ENCODE data around the gene HNRNPF. TPM values are rescaled to one million over a fixed set of nuclear protein-coding genes. Genes with fewer than 3 reads are reported as not detected.
"Not testable (repeated sequence)": the region's sequence is repeated elsewhere in the genome, so short reads cannot be mapped to it uniquely, and the experiment has no call there.

The HNRNPF gene
- total and polyA plus RNA-seq, 2 donors, result 136 to 235 TPM

DNA sequence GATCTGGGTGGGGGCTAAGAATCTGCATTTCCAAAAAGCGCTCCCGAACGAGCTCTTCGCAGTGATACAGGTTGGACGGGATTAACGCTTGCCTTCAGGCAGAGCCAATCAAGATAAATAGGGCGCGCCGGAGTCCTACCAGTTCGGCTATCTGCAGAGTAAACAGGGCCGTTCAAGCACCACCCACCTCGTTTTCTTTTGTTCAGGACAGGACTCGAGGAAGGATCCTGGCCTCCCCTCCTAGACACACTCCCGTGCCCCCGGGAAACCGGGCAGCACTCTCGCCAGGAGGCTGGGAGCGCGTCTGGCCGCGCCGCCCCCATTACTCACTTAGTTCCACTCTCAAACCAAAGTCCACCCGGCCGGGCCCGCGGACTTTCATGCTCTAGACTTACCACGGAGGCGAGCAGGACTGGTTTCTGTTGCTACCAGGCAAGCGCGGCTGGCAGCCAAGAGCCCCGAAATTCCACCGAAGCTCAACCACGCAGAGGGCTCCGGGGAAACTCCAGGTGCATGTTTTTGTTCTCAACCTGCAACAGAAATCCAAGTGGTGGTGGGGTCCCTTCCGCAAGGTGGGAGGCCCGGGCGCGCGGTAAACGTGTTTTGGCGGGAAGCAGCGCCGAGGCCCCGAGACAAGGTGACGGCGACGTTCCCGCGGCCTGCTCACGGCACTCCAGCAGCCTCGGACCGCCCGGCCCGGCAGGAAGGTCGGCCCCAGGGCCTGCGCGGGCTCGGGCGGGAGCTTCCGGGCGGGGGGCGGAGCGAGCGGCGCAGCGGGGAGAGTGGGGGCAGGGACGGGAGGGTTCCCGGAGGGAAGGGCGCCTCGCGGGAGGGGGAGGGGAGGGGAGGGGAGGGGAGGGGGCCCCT, 12.7 kb downstream of the HNRNPF start:
- Histone ChIP-seq H3K27ac (ENCODE audit: low read depth in 1 of 2, low read length in 1 of 2) (peak overlapping the region; percentile 93 to 95), H3K36me3 (ENCODE audit: control insufficient read depth in 2 of 2, insufficient read depth in 2 of 2, low read length in 1 of 2) (peaks cover 27 to 45% of the 10 kb centered on the region in 2 donors), H3K27me3 (ENCODE audit: control insufficient read depth in 2 of 2, insufficient read depth in 1 of 2, low read length in 1 of 2) (no peaks in the 10 kb centered on the region), H3K4me3 (ENCODE audit: low read length in 2 of 2) (peak overlapping the region; percentile 75 to 86), H3K9me3 (ENCODE audit: control insufficient read depth in 2 of 2, insufficient read depth in 1 of 2, low read length in 1 of 2) (no peaks in the 10 kb centered on the region), H3K4me1 (ENCODE audit: control insufficient read depth in 2 of 2, insufficient read depth in 2 of 2, low read length in 2 of 2) (peaks cover 32 to 38% of the 10 kb centered on the region in 2 donors)
- 17% methylated on average over 71 of the region's 71 CpGs for WGBS
- DNase-seq (ENCODE audit: low read depth in 6 of 9, low spot score in 9 of 9), result peak in 7 of 9 donors; percentile 58 to 85 (median 75)

DNA sequence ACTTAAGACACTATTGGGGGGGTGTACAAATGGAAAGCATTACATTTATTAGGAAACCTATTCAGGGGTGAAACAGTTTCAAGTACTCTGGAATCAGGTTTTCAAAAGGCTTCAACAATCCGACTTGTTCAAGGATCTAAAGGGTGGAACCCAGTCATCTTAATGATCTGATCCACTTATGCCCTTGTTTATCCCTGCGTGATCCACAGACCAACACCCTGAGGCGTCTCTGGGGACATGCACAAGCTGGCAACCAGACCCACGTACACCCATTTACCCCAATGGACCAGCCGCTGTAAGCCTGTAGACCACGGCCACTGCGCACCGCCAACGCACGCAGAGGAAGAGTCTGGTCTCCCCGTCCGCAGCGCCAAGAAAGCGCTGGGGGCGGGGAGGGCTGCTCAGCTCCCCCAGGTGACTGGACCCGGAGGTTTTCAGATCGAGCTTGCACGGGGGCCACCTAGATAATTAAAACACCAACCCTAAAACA, 13.4 kb downstream of the HNRNPF start:
- Histone ChIP-seq H3K4me1 (ENCODE audit: control insufficient read depth in 2 of 2, insufficient read depth in 2 of 2, low read length in 2 of 2) (peaks cover 32 to 40% of the 10 kb centered on the region in 2 donors), H3K27me3 (ENCODE audit: control insufficient read depth in 2 of 2, insufficient read depth in 1 of 2, low read length in 1 of 2) (no peaks in the 10 kb centered on the region), H3K9me3 (ENCODE audit: control insufficient read depth in 2 of 2, insufficient read depth in 1 of 2, low read length in 1 of 2) (no peaks in the 10 kb centered on the region), H3K36me3 (ENCODE audit: control insufficient read depth in 2 of 2, insufficient read depth in 2 of 2, low read length in 1 of 2) (peaks cover 34 to 50% of the 10 kb centered on the region in 2 donors), H3K4me3 (ENCODE audit: low read length in 2 of 2) (peak overlapping the region; percentile 75 to 86), H3K27ac (ENCODE audit: low read depth in 1 of 2, low read length in 1 of 2) (peak overlapping the region; percentile 81 to 93)
- DNase-seq (ENCODE audit: low read depth in 6 of 9, low spot score in 9 of 9), result peak in 1 of 9 donors; percentile 28
- WGBS, result 65% methylated on average over 18 of the region's 18 CpGs

DNA sequence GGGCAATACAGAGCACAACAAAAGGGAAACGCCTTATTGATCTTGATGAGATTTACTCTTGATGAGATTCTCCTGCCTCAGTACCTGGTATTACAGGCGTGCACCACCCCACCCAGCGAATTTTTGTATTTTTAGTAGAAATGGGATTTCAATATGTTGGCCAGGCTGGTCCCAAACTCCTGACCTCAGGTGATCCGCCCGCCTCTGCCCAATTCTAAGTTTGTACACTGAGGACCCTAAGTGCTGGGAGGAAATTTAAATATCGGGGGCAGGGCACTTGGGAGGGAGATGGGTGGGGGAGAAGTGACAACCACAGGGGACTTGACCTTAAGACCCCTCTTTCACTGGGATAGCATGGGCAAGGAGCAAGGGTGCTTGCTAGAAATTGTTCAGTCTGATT, 14.1 kb downstream of the HNRNPF start:
- WGBS, result 90% methylated on average over 6 of the region's 6 CpGs
- no peaks in the 10 kb centered on the region for H3K27me3 ChIP-seq (ENCODE audit: control insufficient read depth in 2 of 2, insufficient read depth in 1 of 2, low read length in 1 of 2)
- DNase-seq (ENCODE audit: low read depth in 6 of 9, low spot score in 9 of 9), result no peak
- no peak overlapping the region for H3K27ac ChIP-seq (ENCODE audit: low read depth in 1 of 2, low read length in 1 of 2)
- H3K4me1 ChIP-seq (ENCODE audit: control insufficient read depth in 2 of 2, insufficient read depth in 2 of 2, low read length in 2 of 2), result peaks cover 31 to 39% of the 10 kb centered on the region in 2 donors
- H3K36me3 ChIP-seq (ENCODE audit: control insufficient read depth in 2 of 2, insufficient read depth in 2 of 2, low read length in 1 of 2), result peaks cover 42 to 56% of the 10 kb centered on the region in 2 donors
- H3K4me3 ChIP-seq (ENCODE audit: low read length in 2 of 2), result peak overlapping the region in 1 of 2 donors; percentile 86
- H3K9me3 ChIP-seq (ENCODE audit: control insufficient read depth in 2 of 2, insufficient read depth in 1 of 2, low read length in 1 of 2), result no peaks in the 10 kb centered on the region

DNA sequence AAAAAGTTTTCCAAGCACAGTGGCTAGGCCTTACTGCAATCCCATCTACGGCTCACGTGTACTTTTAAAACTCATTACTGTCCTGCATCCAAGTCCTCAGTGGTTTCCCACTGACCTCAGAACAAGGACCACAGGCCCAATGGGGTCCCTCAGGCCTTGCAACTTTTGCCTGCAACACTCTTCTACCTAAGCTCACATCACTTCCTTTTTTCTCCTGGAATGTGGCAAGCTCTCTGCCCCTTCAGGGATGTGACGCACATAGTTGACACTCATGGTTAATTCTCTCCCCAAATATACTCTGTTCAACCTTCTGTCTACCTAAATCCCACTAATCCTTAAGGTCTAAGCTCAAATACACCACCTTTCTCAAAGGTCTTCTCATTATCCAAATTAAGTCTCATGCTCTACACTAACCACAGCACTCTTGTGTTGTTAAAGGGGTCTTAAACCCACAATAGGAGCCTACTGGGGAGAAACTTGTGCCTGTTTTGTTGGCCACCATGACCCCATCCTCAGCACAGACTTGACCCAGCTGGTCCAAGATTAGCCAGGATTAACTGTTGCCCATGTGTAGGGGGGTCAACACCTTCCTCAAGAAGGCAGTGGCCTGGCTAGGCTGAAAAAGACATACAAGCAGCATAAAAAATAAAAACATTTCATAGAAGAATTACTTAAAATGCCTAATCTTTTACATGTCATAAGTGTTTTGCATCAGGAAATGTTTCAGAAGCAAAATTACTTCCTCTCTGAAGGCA, 15.2 kb downstream of the HNRNPF start:
- H3K4me3 ChIP-seq (ENCODE audit: low read length in 2 of 2), result no peak overlapping the region
- DNase-seq (ENCODE audit: low read depth in 6 of 9, low spot score in 9 of 9), result no peak
- H3K4me1 ChIP-seq (ENCODE audit: control insufficient read depth in 2 of 2, insufficient read depth in 2 of 2, low read length in 2 of 2), result peaks cover 21 to 31% of the 10 kb centered on the region in 2 donors
- peaks cover 46 to 61% of the 10 kb centered on the region in 2 donors for H3K36me3 ChIP-seq (ENCODE audit: control insufficient read depth in 2 of 2, insufficient read depth in 2 of 2, low read length in 1 of 2)
- 97% methylated on average over 3 of the region's 3 CpGs for WGBS
- H3K27ac ChIP-seq (ENCODE audit: low read depth in 1 of 2, low read length in 1 of 2), result no peak overlapping the region
- no peaks in the 10 kb centered on the region for H3K27me3 ChIP-seq (ENCODE audit: control insufficient read depth in 2 of 2, insufficient read depth in 1 of 2, low read length in 1 of 2)
- H3K9me3 ChIP-seq (ENCODE audit: control insufficient read depth in 2 of 2, insufficient read depth in 1 of 2, low read length in 1 of 2), result no peaks in the 10 kb centered on the region

DNA sequence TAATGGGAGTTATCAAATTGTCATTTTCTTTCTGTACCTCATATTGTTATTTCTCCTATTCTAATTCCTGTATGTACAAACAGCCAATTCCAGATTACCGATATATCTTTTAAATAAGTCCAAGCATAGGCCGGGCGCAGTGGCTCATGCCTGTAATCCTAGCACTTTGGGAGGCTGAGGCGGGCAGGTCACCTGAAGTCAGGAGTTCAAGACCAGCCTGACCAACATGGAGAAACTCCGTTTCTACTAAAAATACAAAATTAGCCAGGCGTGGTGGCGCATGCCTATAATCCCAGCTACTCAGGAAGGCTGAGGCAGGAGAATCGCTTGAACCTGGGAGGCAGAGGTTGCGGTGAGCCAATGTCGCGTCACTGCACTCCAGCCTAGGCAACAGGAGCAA, 15.8 kb downstream of the HNRNPF start:
- H3K4me1 ChIP-seq (ENCODE audit: control insufficient read depth in 2 of 2, insufficient read depth in 2 of 2, low read length in 2 of 2), result peaks cover 16 to 25% of the 10 kb centered on the region in 2 donors
- not testable (repeated sequence) for DNase-seq (ENCODE audit: low read depth in 6 of 9, low spot score in 9 of 9); H3K27me3 ChIP-seq (ENCODE audit: control insufficient read depth in 2 of 2, insufficient read depth in 1 of 2, low read length in 1 of 2); H3K27ac ChIP-seq (ENCODE audit: low read depth in 1 of 2, low read length in 1 of 2); H3K9me3 ChIP-seq (ENCODE audit: control insufficient read depth in 2 of 2, insufficient read depth in 1 of 2, low read length in 1 of 2); H3K4me3 ChIP-seq (ENCODE audit: low read length in 2 of 2)
- 98% methylated on average over 11 of the region's 11 CpGs for WGBS
- H3K36me3 ChIP-seq (ENCODE audit: control insufficient read depth in 2 of 2, insufficient read depth in 2 of 2, low read length in 1 of 2), result peaks cover 52 to 67% of the 10 kb centered on the region in 2 donors

DNA sequence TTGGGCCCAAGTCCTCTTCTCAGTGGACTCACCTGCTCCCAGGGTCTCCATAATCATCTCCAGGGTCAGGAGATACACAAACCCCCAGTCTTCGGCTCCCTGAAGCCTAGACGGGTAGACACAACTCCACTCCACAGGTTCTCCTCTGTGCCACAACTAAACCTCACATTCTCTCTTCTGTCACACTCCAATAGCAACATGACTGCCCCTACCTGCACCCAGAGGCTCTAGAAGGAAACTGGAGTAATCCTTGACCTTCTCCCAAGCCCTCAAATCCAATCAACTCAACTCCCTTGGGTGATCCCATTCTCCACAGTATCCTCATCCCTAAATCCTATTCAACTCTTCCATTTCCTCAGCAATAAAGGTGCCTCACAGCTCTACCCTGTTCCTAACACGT, 16.2 kb downstream of the HNRNPF start:
- no peak overlapping the region for H3K27ac ChIP-seq (ENCODE audit: low read depth in 1 of 2, low read length in 1 of 2)
- no peak for DNase-seq (ENCODE audit: low read depth in 6 of 9, low spot score in 9 of 9)

DNA sequence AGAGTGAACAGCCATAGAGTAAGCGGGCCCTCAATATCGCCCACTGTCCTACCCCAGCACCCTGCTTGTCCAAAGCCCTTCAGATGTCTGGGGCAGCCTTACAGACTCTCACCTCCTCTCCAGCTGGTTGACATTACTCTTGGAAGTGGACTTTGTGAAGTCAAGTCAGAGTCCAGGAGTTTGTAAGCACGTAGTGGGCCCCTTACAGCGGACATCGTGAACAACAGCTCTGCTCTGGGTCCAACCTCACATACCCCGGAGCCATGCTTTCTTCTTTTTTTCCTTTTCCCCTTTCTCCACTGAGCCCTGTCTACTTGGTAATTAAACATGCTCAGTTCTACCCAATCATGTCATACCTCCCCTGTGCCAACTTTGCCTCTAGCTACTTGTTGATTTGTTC, 17.5 kb downstream of the HNRNPF start:
- H3K4me1 ChIP-seq (ENCODE audit: control insufficient read depth in 2 of 2, insufficient read depth in 2 of 2, low read length in 2 of 2), result peaks cover 13 to 23% of the 10 kb centered on the region in 2 donors
- H3K27ac ChIP-seq (ENCODE audit: low read depth in 1 of 2, low read length in 1 of 2), result no peak overlapping the region
- no peaks in the 10 kb centered on the region for H3K9me3 ChIP-seq (ENCODE audit: control insufficient read depth in 2 of 2, insufficient read depth in 1 of 2, low read length in 1 of 2)
- H3K36me3 ChIP-seq (ENCODE audit: control insufficient read depth in 2 of 2, insufficient read depth in 2 of 2, low read length in 1 of 2), result peaks cover 64 to 84% of the 10 kb centered on the region in 2 donors
- no peak overlapping the region for H3K4me3 ChIP-seq (ENCODE audit: low read length in 2 of 2)
- WGBS, result 96% methylated on average over 6 of the region's 6 CpGs
- H3K27me3 ChIP-seq (ENCODE audit: control insufficient read depth in 2 of 2, insufficient read depth in 1 of 2, low read length in 1 of 2), result no peaks in the 10 kb centered on the region
- no peak for DNase-seq (ENCODE audit: low read depth in 6 of 9, low spot score in 9 of 9)

More for the DNA sequence above, 16.2 kb downstream of the HNRNPF start:
- Histone ChIP-seq H3K4me3 (ENCODE audit: low read length in 2 of 2) (no peak overlapping the region), H3K4me1 (ENCODE audit: control insufficient read depth in 2 of 2, insufficient read depth in 2 of 2, low read length in 2 of 2) (peaks cover 13 to 21% of the 10 kb centered on the region in 2 donors), H3K9me3 (ENCODE audit: control insufficient read depth in 2 of 2, insufficient read depth in 1 of 2, low read length in 1 of 2) (no peaks in the 10 kb centered on the region), H3K36me3 (ENCODE audit: control insufficient read depth in 2 of 2, insufficient read depth in 2 of 2, low read length in 1 of 2) (peaks cover 52 to 71% of the 10 kb centered on the region in 2 donors), H3K27me3 (ENCODE audit: control insufficient read depth in 2 of 2, insufficient read depth in 1 of 2, low read length in 1 of 2) (no peaks in the 10 kb centered on the region)
- WGBS, result 99% methylated on average over 3 of the region's 3 CpGs

DNA sequence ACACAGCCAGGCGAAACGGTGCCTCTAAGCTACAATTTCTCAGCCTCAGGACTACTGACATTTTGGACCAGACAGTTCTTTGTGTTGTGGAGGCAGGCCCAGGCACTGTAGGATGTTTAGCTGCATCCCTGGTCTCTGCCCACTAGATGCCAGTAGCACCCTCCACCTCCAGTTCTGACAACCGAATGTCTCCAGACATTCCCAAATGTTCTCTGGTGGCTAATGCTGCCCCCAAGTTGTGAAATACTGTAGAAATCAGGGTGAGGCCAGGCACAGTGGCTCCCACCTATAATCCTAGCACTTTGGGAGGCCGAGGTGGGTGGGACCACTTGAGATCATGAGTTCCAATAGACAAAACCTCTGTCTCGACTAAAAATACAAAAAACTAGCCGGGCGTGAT, 18.2 kb downstream of the HNRNPF start:
- Histone ChIP-seq H3K4me1 (ENCODE audit: control insufficient read depth in 2 of 2, insufficient read depth in 2 of 2, low read length in 2 of 2) (peaks cover 9 to 23% of the 10 kb centered on the region in 2 donors), H3K36me3 (ENCODE audit: control insufficient read depth in 2 of 2, insufficient read depth in 2 of 2, low read length in 1 of 2) (peaks cover 64 to 91% of the 10 kb centered on the region in 2 donors), H3K4me3 (ENCODE audit: low read length in 2 of 2) (no peak overlapping the region), H3K9me3 (ENCODE audit: control insufficient read depth in 2 of 2, insufficient read depth in 1 of 2, low read length in 1 of 2) (no peaks in the 10 kb centered on the region), H3K27ac (ENCODE audit: low read depth in 1 of 2, low read length in 1 of 2) (no peak overlapping the region), H3K27me3 (ENCODE audit: control insufficient read depth in 2 of 2, insufficient read depth in 1 of 2, low read length in 1 of 2) (no peaks in the 10 kb centered on the region)
- 95% methylated on average over 7 of the region's 7 CpGs for WGBS
- DNase-seq (ENCODE audit: low read depth in 6 of 9, low spot score in 9 of 9), result peak in 1 of 9 donors; percentile 33

DNA sequence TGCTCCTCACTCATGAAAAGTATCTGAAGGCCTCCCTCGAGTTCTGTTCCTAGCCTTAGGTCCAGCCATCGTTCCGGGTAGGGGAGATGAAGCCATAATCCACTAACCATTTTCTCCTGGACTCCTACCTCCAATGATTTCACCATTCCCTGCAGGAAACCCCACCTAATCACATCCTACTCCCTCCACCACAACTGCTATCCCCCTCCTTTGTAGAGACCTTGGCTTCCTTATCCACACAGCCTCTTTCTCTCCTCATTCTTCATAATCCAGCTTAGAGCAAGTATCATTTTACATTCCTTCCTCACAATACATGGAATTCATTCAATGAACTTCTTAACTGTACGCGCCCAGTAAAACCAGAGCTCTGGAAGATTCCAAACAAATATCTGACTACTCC, 18.7 kb downstream of the HNRNPF start:
- no peak overlapping the region for H3K27ac ChIP-seq (ENCODE audit: low read depth in 1 of 2, low read length in 1 of 2)
- no peak for DNase-seq (ENCODE audit: low read depth in 6 of 9, low spot score in 9 of 9)
- 97% methylated on average over 5 of the region's 5 CpGs for WGBS
- no peaks in the 10 kb centered on the region for H3K9me3 ChIP-seq (ENCODE audit: control insufficient read depth in 2 of 2, insufficient read depth in 1 of 2, low read length in 1 of 2)
- H3K4me3 ChIP-seq (ENCODE audit: low read length in 2 of 2), result no peak overlapping the region
- no peaks in the 10 kb centered on the region for H3K27me3 ChIP-seq (ENCODE audit: control insufficient read depth in 2 of 2, insufficient read depth in 1 of 2, low read length in 1 of 2)
- H3K4me1 ChIP-seq (ENCODE audit: control insufficient read depth in 2 of 2, insufficient read depth in 2 of 2, low read length in 2 of 2), result peaks cover 8 to 23% of the 10 kb centered on the region in 2 donors
- H3K36me3 ChIP-seq (ENCODE audit: control insufficient read depth in 2 of 2, insufficient read depth in 2 of 2, low read length in 1 of 2), result peaks cover 64 to 95% of the 10 kb centered on the region in 2 donors
